PFSK-1 (cell line): ENCODE measurements around the gene MTPN.

Experiments used
- POLR2AphosphoS5 ChIP-seq: IDR thresholded peaks from 2 replicates; pipeline ENCODE4 v1.6.1; 2012; ENCODE audit warnings: low read depth, mild to moderate bottlenecking, control low read depth, low read length, moderate library complexity
- SIN3A ChIP-seq: IDR thresholded peaks from 2 replicates; pipeline ENCODE4 v1.6.1; 2012; ENCODE audit warnings: mild to moderate bottlenecking, low read length, moderate library complexity, borderline replicate concordance; ENCODE audit not compliant: insufficient read depth
- TAF1 ChIP-seq: IDR thresholded peaks from 2 replicates; pipeline ENCODE4 v1.6.1; 2012; ENCODE audit warnings: low read length, control low read depth, borderline replicate concordance; ENCODE audit not compliant: insufficient read depth
- TF ChIP-seq, protein P1 (sequence below), 2 experiments: IDR thresholded peaks; 2 replicates each; pipeline versions ENCODE4 v1.6.1 to v1.8.0; 2011 to 2012; ENCODE audit warnings: low read depth in 2 of 2, low read length in 2 of 2, control low read depth in 1 of 2, inconsistent platforms in 1 of 2, mild to moderate bottlenecking in 1 of 2, moderate library complexity in 1 of 2; ENCODE audit not compliant: insufficient read depth in 1 of 2

DNA sequence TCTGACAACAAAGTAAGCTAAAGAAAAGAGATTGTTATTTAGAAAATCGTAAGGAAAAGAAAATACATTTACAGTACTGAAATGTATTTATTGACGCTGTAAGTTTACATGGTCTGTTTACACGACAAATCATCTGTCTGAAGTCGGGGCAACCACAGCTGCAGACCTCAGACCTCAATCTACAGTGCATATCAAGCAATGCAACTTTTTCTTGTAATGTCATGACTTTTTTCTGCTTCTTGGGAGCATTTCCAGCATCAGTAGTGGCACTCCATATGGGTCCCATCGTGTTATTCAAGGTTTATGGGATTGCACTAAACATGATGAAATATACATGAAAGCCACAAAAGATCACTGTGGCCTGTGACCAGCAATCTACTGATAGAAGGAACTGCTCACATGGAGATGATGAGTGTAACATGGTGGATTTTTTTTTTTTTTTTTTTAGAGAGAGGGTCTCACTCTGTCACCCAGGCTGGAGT lies 77.1 kb downstream of the MTPN start:
- TF ChIP-seq POLR2AphosphoS5 (no peak), TAF1 (no peak), SIN3A (no peak)
- TF ChIP-seq, protein P1, sequence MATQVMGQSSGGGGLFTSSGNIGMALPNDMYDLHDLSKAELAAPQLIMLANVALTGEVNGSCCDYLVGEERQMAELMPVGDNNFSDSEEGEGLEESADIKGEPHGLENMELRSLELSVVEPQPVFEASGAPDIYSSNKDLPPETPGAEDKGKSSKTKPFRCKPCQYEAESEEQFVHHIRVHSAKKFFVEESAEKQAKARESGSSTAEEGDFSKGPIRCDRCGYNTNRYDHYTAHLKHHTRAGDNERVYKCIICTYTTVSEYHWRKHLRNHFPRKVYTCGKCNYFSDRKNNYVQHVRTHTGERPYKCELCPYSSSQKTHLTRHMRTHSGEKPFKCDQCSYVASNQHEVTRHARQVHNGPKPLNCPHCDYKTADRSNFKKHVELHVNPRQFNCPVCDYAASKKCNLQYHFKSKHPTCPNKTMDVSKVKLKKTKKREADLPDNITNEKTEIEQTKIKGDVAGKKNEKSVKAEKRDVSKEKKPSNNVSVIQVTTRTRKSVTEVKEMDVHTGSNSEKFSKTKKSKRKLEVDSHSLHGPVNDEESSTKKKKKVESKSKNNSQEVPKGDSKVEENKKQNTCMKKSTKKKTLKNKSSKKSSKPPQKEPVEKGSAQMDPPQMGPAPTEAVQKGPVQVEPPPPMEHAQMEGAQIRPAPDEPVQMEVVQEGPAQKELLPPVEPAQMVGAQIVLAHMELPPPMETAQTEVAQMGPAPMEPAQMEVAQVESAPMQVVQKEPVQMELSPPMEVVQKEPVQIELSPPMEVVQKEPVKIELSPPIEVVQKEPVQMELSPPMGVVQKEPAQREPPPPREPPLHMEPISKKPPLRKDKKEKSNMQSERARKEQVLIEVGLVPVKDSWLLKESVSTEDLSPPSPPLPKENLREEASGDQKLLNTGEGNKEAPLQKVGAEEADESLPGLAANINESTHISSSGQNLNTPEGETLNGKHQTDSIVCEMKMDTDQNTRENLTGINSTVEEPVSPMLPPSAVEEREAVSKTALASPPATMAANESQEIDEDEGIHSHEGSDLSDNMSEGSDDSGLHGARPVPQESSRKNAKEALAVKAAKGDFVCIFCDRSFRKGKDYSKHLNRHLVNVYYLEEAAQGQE (IDR thresholded peaks at IDR 0.05; ENCODE audit: insufficient read depth in 1 of 2, low read depth in 2 of 2, low read length in 2 of 2): no peak
